Ascending aorta (tissue), 2 donors: ENCODE results near the gene CCDC134. TPM values are rescaled to one million over a fixed set of nuclear protein-coding genes. Genes with fewer than 3 reads are reported as not detected.

Experiments
- DNase-seq, 2 donors: peaks; one replicate each; pipeline ENCODE4 v3.0.0-alpha.2; 2019; ENCODE audit warnings: low spot score in 2 of 2
- H3K27ac ChIP-seq, 2 donors: fragments of 200-600 bp; sonication (generic); one replicate each; pipeline ENCODE4 v1.5.1; 2016 to 2017; ENCODE audit warnings: mild to moderate bottlenecking in 1 of 2
- H3K27me3 ChIP-seq: fragments of 200-600 bp; sonication (generic); one replicate; pipeline ENCODE4 v1.5.1; 2017
- H3K36me3 ChIP-seq, 2 donors: fragments of 200-600 bp; sonication (generic); one replicate each; pipeline ENCODE4 v1.5.1; 2016
- H3K4me1 ChIP-seq, 2 donors: fragments of 200-600 bp; sonication (generic); one replicate each; pipeline ENCODE4 v1.5.1; 2016 to 2017; ENCODE audit warnings: mild to moderate bottlenecking in 1 of 2
- H3K4me3 ChIP-seq, 2 donors: fragments of 200-600 bp; sonication (generic); one replicate each; pipeline ENCODE4 v1.5.1; 2016 to 2017; ENCODE audit warnings: mild to moderate bottlenecking in 1 of 2
- H3K9me3 ChIP-seq, 2 donors: fragments of 200-600 bp; sonication (generic); one replicate each; pipeline ENCODE4 v1.5.1; 2016
- intact Hi-C: fragments of 100-400 bp; cut with DNase I; formaldehyde crosslinking; loops from one replicate; pipeline ENCODE4 v1.15.1; 2023
- total RNA-seq: library from RNA; depleted of rRNA; stranded (reverse); fragments of >200 nt; gene quantifications from one replicate; pipeline ENCODE4 v1.1.0, GENCODE V29; 2016
- TF ChIP-seq, protein P1 (sequence below), 3 experiments: fragments of 200-600 bp in 2 of 3; fragments of 450-650 bp in 1 of 3; sonication (generic) in 2 of 3; IDR thresholded peaks; one replicate each; pipeline ENCODE4 v1.5.1; 2016 to 2019; ENCODE audit warnings: antibody characterized with exemption in 3 of 3, mild to moderate bottlenecking in 1 of 3, moderate library complexity in 1 of 3

The CCDC134 gene
- total RNA-seq, 1 donor from 2014 or later: 6.4 TPM

DNA sequence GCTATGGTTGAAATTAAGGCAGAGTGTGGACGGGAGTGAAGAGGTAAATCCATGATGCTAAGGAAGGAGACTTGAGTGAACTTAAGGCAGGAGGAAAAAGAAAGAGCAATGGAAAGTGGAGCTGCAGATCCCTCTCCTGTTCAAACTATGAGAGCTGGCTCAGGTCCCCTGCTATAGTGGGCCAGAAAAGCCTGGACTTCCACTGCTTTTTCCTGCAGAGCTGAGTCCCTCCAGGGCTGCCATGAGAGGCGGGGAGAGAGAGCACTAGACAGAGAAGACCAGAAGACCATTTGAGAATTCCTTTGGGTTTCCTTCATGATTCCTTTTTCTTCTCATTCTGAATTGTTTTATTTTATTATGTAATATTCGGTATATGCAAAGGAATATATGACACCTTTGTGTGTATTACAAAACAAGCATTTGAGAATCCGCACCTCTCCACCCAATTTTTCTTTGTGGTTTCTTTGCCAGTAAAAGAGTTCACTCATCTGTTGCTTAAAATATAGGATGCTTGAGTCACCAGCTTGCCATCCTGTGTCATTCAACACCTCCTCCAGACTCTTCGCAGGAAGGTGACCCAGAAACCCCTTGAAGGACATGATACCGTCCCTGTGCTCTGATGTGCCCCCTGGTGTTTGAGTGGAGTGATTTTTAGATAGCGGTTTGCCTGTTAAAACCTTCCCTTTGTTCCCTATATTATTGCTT lies 56.8 kb downstream of the CCDC134 start:
- H3K36me3 ChIP-seq: no peaks in the 10 kb centered on the region
- TF ChIP-seq, protein P1, sequence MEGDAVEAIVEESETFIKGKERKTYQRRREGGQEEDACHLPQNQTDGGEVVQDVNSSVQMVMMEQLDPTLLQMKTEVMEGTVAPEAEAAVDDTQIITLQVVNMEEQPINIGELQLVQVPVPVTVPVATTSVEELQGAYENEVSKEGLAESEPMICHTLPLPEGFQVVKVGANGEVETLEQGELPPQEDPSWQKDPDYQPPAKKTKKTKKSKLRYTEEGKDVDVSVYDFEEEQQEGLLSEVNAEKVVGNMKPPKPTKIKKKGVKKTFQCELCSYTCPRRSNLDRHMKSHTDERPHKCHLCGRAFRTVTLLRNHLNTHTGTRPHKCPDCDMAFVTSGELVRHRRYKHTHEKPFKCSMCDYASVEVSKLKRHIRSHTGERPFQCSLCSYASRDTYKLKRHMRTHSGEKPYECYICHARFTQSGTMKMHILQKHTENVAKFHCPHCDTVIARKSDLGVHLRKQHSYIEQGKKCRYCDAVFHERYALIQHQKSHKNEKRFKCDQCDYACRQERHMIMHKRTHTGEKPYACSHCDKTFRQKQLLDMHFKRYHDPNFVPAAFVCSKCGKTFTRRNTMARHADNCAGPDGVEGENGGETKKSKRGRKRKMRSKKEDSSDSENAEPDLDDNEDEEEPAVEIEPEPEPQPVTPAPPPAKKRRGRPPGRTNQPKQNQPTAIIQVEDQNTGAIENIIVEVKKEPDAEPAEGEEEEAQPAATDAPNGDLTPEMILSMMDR (IDR thresholded peaks at IDR 0.05): peak; percentile 32 to 53 (median 36)
- no peaks in the 10 kb centered on the region for H3K4me1 ChIP-seq
- intact Hi-C loops: no loop called here
- DNase-seq: peak in 1 of 2 donors; percentile 65
- H3K9me3 ChIP-seq: no peaks in the 10 kb centered on the region
- H3K4me3 ChIP-seq: no peak overlapping the region
- no peaks in the 10 kb centered on the region for H3K27me3 ChIP-seq
- H3K27ac ChIP-seq: no peak overlapping the region

DNA sequence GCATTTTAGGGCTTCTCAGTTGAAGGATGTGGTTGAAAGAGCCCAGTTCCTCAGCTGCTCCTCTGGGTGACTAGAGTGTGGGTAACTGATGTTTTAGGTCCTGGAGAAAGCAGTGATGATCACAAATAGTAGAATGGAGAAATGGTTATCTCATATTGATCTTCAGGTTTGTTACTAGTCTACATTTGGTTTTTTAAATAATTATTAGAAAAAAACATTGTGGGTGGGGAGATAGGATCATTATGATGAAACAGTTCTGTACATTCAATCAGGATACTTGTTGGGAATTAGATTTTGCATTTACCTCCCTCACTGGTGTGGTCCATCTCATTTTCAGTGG lies 57.4 kb downstream of the CCDC134 start:
- Histone ChIP-seq H3K27ac (no peak overlapping the region), H3K36me3 (no peaks in the 10 kb centered on the region), H3K9me3 (no peaks in the 10 kb centered on the region), H3K4me1 (no peaks in the 10 kb centered on the region), H3K27me3 (no peaks in the 10 kb centered on the region), H3K4me3 (no peak overlapping the region)
- TF ChIP-seq, protein P1 (IDR thresholded peaks at IDR 0.05): no peak
- DNase-seq: no peak
- intact Hi-C loops: no loop called here

DNA sequence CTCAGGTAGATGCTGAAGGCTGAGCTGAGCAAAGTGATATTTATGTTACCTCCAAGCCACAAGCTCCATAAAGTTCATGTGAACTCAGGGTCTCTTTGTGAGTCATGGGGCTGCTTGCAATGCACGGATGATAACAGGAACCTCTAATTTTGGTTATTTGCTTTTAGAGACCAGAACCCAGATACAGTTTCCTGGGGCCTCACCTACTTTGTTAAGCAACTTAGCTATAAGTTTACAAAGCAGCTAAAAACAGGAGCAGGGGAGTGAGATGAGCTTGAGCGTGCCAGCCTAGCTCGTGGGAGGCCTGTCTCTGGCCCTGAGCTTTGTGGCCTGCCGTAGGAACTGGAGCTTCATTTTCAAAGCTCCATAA lies 61.7 kb downstream of the CCDC134 start:
- DNase-seq: no peak
- Histone ChIP-seq H3K9me3 (no peaks in the 10 kb centered on the region), H3K27me3 (no peaks in the 10 kb centered on the region), H3K4me3 (no peak overlapping the region), H3K27ac (no peak overlapping the region), H3K36me3 (peaks cover 6 to 11% of the 10 kb centered on the region in 2 donors), H3K4me1 (no peaks in the 10 kb centered on the region)
- intact Hi-C loops: no loop called here
- TF ChIP-seq, protein P1 (IDR thresholded peaks at IDR 0.05): no peak

DNA sequence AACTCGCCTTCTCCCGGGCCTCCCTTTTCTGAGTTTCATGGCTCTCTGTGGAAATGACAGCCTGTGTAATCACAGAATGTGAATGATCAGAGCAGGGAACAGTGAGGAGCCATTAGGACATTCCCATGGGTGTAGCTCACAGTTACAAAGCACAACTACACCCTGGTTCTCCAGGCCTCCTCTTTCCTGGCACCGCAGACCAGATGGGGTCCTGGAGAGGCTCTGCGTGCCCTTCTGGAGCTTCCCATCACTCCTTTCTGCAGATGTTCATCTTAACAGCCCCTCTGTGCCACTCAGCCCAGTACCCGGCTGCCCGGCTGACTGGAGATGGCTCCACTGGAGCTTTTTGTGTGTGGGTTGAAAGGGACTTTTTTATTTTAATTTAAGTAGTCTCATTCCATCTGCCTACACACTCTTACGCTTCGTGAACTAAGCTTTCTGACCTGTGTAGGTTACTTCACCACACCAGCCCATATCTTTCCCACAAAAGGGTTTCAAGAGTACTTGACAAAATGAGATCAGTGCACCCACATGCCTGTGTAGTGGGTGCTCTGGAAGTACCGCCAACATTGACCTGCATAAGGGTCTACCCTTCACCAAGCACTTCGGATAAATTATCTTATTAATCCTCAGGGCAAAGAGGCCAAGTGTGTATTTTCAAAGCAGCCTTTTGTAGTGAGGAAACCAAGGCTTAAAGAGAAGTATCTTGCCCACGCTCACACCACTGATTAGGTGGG lies 62.2 kb downstream of the CCDC134 start:
- TF ChIP-seq, protein P1 (IDR thresholded peaks at IDR 0.05): no peak
- intact Hi-C loops: no loop called here
- H3K27me3 ChIP-seq: no peaks in the 10 kb centered on the region
- peaks cover 7 to 13% of the 10 kb centered on the region in 2 donors for H3K36me3 ChIP-seq
- no peaks in the 10 kb centered on the region for H3K4me1 ChIP-seq
- H3K27ac ChIP-seq: no peak overlapping the region
- no peak overlapping the region for H3K4me3 ChIP-seq
- DNase-seq: no peak
- H3K9me3 ChIP-seq: no peaks in the 10 kb centered on the region

DNA sequence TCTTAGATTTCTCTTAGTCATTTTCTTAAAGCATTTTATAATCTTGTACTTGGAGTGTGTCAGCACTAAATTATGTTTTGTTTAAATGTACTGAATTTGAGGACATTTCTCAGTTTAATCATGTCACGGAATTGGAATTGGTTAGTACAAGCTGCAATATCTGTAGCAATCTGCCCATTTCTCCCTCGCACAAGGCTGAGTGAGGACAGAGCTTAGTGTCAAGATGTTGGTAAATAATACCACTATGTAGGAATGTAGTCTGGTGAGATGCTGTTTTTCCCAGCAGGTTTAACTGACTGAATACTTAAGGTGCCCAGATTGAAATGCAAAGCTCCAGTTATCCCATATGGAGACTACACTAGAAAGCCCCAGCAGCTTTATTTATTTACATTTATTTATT lies 63.0 kb downstream of the CCDC134 start:
- Histone ChIP-seq H3K27me3 (no peaks in the 10 kb centered on the region), H3K9me3 (no peaks in the 10 kb centered on the region), H3K4me1 (no peaks in the 10 kb centered on the region), H3K4me3 (no peak overlapping the region), H3K36me3 (peaks cover 14 to 20% of the 10 kb centered on the region in 2 donors), H3K27ac (no peak overlapping the region)
- intact Hi-C loops: no loop called here
- no peak for DNase-seq
- TF ChIP-seq, protein P1 (IDR thresholded peaks at IDR 0.05): no peak
